BLaER1 (cell line): ENCODE data around the gene ERMARD.

ENCODE experiments used
- H3K27ac ChIP-seq: shearing (Covaris generic); formaldehyde crosslinking; 2 replicates; pipeline ENCODE4 v1.8.1; 2022
- H3K27me3 ChIP-seq: shearing (Covaris generic); formaldehyde crosslinking; 2 replicates; pipeline ENCODE4 v1.8.1; 2022
- H3K36me3 ChIP-seq: shearing (Covaris generic); formaldehyde crosslinking; 2 replicates; pipeline ENCODE4 v1.8.1; 2022
- H3K4me1 ChIP-seq: shearing (Covaris generic); formaldehyde crosslinking; 2 replicates; pipeline ENCODE4 v1.8.1; 2022
- H3K4me2 ChIP-seq: shearing (Covaris generic); formaldehyde crosslinking; 2 replicates; pipeline ENCODE4 v1.8.1; 2022
- H3K4me3 ChIP-seq: shearing (Covaris generic); formaldehyde crosslinking; 2 replicates; pipeline ENCODE4 v1.8.1; 2022
- H3K9ac ChIP-seq: shearing (Covaris generic); formaldehyde crosslinking; 2 replicates; pipeline ENCODE4 v1.8.1; 2022
- H3K9me3 ChIP-seq: shearing (Covaris generic); formaldehyde crosslinking; 2 replicates; pipeline ENCODE4 v1.8.1; 2022
- H4K20me1 ChIP-seq: shearing (Covaris generic); formaldehyde crosslinking; 2 replicates; pipeline ENCODE4 v1.8.1; 2022
- Cebpa-rat ChIP-seq: shearing (Covaris generic); IDR thresholded peaks from 2 replicates; pipeline ENCODE4 v1.8.1; 2022

The ERMARD gene

GRCh38 chr6:169780571-169781091 is 29.2 kb downstream of the ERMARD start:
- Histone ChIP-seq H3K4me3 (no peak overlapping the region), H3K27me3 (no peaks in the 10 kb centered on the region; the same call in 1 of the 2 replicates), H3K9me3 (peaks cover 13% of the 10 kb centered on the region; the same call in 1 of the 2 replicates), H3K4me2 (no peak overlapping the region), H3K27ac (no peak overlapping the region), H3K4me1 (no peaks in the 10 kb centered on the region), H3K36me3 (peaks cover 77% of the 10 kb centered on the region), H3K9ac (no peak overlapping the region), H4K20me1 (no peaks in the 10 kb centered on the region)
- TF ChIP-seq Cebpa-rat: no peak

- no peak overlapping the region for H3K4me3 ChIP-seq
- TF ChIP-seq Cebpa-rat: no peak
These were observed 31.5 kb downstream of the ERMARD start for GRCh38 chr6:169782966-169783365.

GRCh38 chr6:169783401-169783800 is 32.0 kb downstream of the ERMARD start:
- Histone ChIP-seq H3K9ac (no peak overlapping the region), H3K27me3 (0 out of 2 replicates have a peak, but pooled peaks cover 3% of the 10 kb centered on the region), H3K9me3 (peaks cover 13% of the 10 kb centered on the region; the same call in 1 of the 2 replicates), H3K4me3 (no peak overlapping the region), H3K36me3 (peaks cover 56% of the 10 kb centered on the region), H3K4me2 (no peak overlapping the region), H3K27ac (no peak overlapping the region), H4K20me1 (no peaks in the 10 kb centered on the region), H3K4me1 (no peaks in the 10 kb centered on the region)
- no peak for TF ChIP-seq Cebpa-rat

More at GRCh38 chr6:169782966-169783365, 31.5 kb downstream of the ERMARD start:
- no peak overlapping the region for H3K9ac ChIP-seq
- no peaks in the 10 kb centered on the region for H3K4me1 ChIP-seq
- no peaks in the 10 kb centered on the region for H4K20me1 ChIP-seq
- H3K27me3 ChIP-seq: no peaks in the 10 kb centered on the region
- peaks cover 57% of the 10 kb centered on the region for H3K36me3 ChIP-seq
- peaks cover 13% of the 10 kb centered on the region; the same call in 1 of the 2 replicates for H3K9me3 ChIP-seq
- no peak overlapping the region for H3K4me2 ChIP-seq
- H3K27ac ChIP-seq: no peak overlapping the region

- peaks cover 13% of the 10 kb centered on the region; the same call in 1 of the 2 replicates for H3K9me3 ChIP-seq
- no peak overlapping the region for H3K27ac ChIP-seq
- no peak for TF ChIP-seq Cebpa-rat
- peaks cover 4% of the 10 kb centered on the region; the same call in 1 of the 2 replicates for H4K20me1 ChIP-seq
- H3K4me1 ChIP-seq: no peaks in the 10 kb centered on the region
- H3K36me3 ChIP-seq: peaks cover 48% of the 10 kb centered on the region
- peaks cover 7% of the 10 kb centered on the region for H3K27me3 ChIP-seq
- H3K9ac ChIP-seq: no peak overlapping the region
- no peak overlapping the region for H3K4me3 ChIP-seq
- H3K4me2 ChIP-seq: no peak overlapping the region
These were observed 32.8 kb downstream of the ERMARD start for GRCh38 chr6:169783971-169784820.

GRCh38 chr6:169784821-169785340 is 33.5 kb downstream of the ERMARD start:
- Histone ChIP-seq H3K9me3 (peaks cover 13% of the 10 kb centered on the region; the same call in 1 of the 2 replicates), H3K27ac (no peak overlapping the region), H3K4me3 (no peak overlapping the region), H4K20me1 (peaks cover 9% of the 10 kb centered on the region; the same call in 1 of the 2 replicates), H3K36me3 (peaks cover 41% of the 10 kb centered on the region), H3K27me3 (peaks cover 14% of the 10 kb centered on the region), H3K9ac (no peak overlapping the region), H3K4me1 (no peaks in the 10 kb centered on the region), H3K4me2 (no peak overlapping the region)
- no peak for TF ChIP-seq Cebpa-rat

- Histone ChIP-seq H3K4me1 (peaks cover 4% of the 10 kb centered on the region; the same call in 1 of the 2 replicates), H3K4me3 (no peak overlapping the region), H3K9ac (no peak overlapping the region), H4K20me1 (peaks cover 13% of the 10 kb centered on the region; the same call in 1 of the 2 replicates), H3K9me3 (peaks cover 13% of the 10 kb centered on the region; the same call in 1 of the 2 replicates), H3K27me3 (peaks cover 20% of the 10 kb centered on the region), H3K27ac (no peak overlapping the region), H3K4me2 (no peak overlapping the region), H3K36me3 (peaks cover 38% of the 10 kb centered on the region)
- TF ChIP-seq Cebpa-rat: no peak
These were observed 34.1 kb downstream of the ERMARD start for GRCh38 chr6:169785566-169785965.

GRCh38 chr6:169786349-169786748 is 34.9 kb downstream of the ERMARD start:
- Histone ChIP-seq H3K27ac (no peak overlapping the region), H3K4me2 (no peak overlapping the region), H3K4me1 (peaks cover 4% of the 10 kb centered on the region; the same call in 1 of the 2 replicates), H3K9me3 (peaks cover 11% of the 10 kb centered on the region; the same call in 1 of the 2 replicates), H4K20me1 (peaks cover 21% of the 10 kb centered on the region; the same call in 1 of the 2 replicates), H3K36me3 (peaks cover 30% of the 10 kb centered on the region), H3K27me3 (peaks cover 28% of the 10 kb centered on the region), H3K9ac (no peak overlapping the region), H3K4me3 (no peak overlapping the region)
- no peak for TF ChIP-seq Cebpa-rat

- Histone ChIP-seq H3K4me1 (peaks cover 9% of the 10 kb centered on the region; the same call in 1 of the 2 replicates), H3K27ac (no peak overlapping the region), H3K9me3 (peaks cover 4% of the 10 kb centered on the region; the same call in 1 of the 2 replicates), H4K20me1 (peaks cover 36% of the 10 kb centered on the region; the same call in 1 of the 2 replicates), H3K9ac (no peak overlapping the region), H3K27me3 (peaks cover 43% of the 10 kb centered on the region), H3K4me3 (no peak overlapping the region), H3K36me3 (peaks cover 23% of the 10 kb centered on the region), H3K4me2 (no peak overlapping the region)
- TF ChIP-seq Cebpa-rat: no peak
These were observed 36.4 kb downstream of the ERMARD start for GRCh38 chr6:169787797-169788196.

- H3K27me3 ChIP-seq: peaks cover 52% of the 10 kb centered on the region
- no peak overlapping the region for H3K4me2 ChIP-seq
- no peak overlapping the region for H3K4me3 ChIP-seq
- peaks cover 9% of the 10 kb centered on the region; the same call in 1 of the 2 replicates for H3K4me1 ChIP-seq
- no peak overlapping the region for H3K9ac ChIP-seq
- TF ChIP-seq Cebpa-rat: no peak
- no peak overlapping the region for H3K27ac ChIP-seq
- peaks cover 45% of the 10 kb centered on the region; the same call in 1 of the 2 replicates for H4K20me1 ChIP-seq
- peaks cover 13% of the 10 kb centered on the region; the same call in 1 of the 2 replicates for H3K36me3 ChIP-seq
- H3K9me3 ChIP-seq: no peaks in the 10 kb centered on the region
These were observed 37.4 kb downstream of the ERMARD start for GRCh38 chr6:169788809-169789145.
